Left ventricle myocardium superior (tissue), 1 donor: ENCODE measurements around the gene PLCB2. TPM values are rescaled to one million over a fixed set of nuclear protein-coding genes. Genes with fewer than 3 reads are reported as not detected.

ENCODE experiments used
- ATAC-seq: fragments of 200-7000 bp; cut with Tn5 transposase; one replicate; pipeline ENCODE4 v1.9.1; 2020; ENCODE audit warnings: mild to moderate bottlenecking, moderate library complexity
- DNase-seq: peaks from one replicate; pipeline ENCODE4 v3.0.0-alpha.2; 2020
- intact Hi-C: fragments of 100-400 bp; cut with micrococcal nuclease; formaldehyde crosslinking; loops from one replicate; pipeline ENCODE4 v1.11.0; 2022
- total RNA-seq: library from RNA; stranded (reverse); fragmentation: NEBNext Ultra II Directional; extraction: Animal tissue kit (Norgen Biotek cat#: 25700); gene quantifications from one replicate; pipeline ENCODE4 v1.2.1, GENCODE V29; 2021
- donor health status: DM: no; HTN: yes; CAD: no; lungs with severe emphysema.

Gene PLCB2
- total RNA-seq, 1 donor from 2014 or later, result 7.5 TPM

DNA sequence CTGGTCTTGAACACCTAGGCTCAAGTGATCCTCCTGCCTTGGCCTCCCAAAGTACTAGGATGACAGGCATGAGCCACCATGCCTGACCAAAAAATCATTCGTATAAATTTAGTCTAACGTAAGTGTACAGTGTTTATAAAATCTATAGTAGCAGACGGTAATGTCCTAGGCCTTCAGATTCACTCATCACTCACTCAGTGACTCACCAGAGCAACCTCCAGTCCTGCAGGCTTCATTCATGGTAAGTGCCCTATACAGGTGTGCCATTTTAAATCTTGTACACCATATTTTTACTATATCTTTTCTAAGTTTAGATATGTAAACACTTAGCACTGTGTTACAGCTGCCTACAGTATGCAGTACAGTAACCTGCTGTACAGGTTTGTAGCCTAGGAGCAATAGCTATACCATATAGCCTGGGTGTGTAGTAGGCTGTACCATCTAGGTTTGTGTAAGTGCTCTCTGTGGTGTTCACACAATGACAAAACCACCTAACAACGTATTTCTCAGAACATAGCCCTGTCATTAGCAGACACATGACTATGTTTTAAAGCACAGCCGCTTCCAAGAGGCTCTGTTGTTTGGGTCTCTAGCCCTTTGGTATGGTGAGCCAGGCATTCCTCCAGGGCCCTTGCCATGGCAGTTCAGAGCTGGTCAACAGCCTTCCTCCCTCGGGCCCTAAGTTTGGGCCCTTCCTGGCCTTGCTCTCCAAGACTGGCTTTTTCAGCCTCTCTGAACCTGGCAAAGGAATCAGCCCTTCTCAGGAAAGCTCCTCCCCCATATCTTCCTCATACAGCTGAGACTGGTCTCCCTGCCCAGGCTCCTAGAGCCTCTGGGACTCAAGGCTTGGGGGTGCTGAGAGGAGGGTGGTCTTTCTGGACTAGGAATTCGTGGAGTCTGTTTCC, 34.9 kb upstream of the PLCB2 start:
- DNase-seq (no peak), ATAC-seq (no peak)
- intact Hi-C loops, result no loop called here

DNA sequence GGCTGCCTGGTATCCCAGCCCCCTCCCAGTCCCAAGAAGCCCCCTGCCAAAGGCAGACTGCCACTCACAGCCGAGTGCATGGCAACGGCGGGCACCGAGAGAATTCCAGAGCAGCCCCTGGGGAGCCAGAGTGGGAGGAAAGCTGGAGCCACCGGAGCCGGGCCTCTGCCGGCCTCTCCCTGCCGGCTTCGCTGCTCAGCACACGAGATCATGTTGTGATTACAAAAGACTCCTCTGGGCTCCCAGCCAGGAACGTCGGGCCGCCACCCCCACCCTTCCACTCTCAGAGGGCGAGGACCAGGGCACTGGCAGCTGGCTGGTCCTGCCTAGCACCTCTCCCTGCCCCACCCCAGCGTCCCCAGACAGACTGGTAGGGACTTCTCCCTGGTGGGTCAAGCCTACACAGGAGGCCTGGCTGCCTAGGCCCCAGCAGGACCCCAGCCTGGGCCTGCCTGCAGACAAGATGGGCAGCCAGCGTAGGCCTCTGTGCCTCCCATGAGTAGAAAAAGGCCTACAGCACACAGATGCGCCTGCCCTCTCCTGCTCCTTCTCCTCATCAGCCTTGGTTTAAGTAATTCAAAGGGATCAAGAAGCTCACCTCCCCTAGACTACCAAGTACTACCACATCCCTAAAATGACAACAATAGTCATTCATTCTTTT, 33.1 kb upstream of the PLCB2 start, which contains the start of gene CCDC9B:
Gene CCDC9B, minus strand, starts transcription at position 200 of the 661 bp plus-strand sequence. Its CDS starts 120 bp downstream, at position 80.
- DNase-seq (peak; percentile 92), ATAC-seq (peak; percentile 74)
- intact Hi-C loops, result no loop called here

DNA sequence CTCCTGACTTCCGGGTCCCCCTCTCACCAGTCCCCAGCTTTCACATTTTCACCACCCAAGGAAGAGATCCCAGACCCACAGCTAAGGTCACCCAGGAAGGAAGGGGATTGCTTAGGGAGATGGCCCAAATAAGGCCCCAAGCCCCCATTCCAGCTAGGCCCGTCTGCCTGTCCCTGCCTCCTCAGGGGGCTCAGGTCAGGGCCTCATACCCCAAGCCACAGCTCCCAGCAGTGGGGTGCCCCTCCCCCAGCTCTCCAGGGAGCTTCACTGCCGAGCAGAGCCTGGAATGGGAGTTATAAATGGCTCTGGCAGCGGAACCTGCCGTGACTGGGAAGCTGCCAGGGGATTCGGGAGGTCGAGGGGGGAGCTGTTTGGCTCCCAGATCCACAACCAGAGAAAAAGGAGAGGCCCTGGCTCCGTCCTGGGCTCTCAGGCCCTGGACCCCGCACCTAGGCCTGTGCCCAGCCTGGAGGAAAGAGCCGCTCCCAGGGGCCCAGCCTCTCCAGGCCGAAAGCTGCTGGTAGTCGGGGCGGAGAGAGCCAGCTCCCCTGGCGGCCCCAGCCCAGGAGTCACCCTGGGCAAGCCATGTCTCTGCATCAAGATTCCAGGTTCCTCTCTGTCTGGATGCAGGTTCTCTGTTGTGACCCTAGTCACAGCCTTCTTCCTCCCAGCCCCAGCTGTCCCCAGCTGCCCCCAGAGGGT, 32.5 kb upstream of the PLCB2 start:
- peak; percentile 94 for DNase-seq
- intact Hi-C loops, result no loop called here
- peak; percentile 78 for ATAC-seq

DNA sequence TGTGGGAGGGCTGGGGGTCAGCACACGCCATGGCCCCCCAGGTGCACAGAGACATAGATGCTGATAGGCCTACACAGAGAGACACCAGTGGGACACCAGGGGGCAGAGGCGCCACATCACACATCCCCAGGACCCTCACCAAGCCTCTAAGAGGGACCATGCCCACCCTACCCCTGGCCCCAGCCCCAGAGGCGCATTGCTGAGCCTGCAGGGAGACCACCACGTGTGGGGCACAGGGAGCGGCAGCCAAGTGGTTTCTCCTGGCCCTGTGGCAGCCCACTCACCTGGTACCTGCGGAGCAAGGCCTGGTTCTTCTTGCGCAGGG, 31.8 kb upstream of the PLCB2 start:
- intact Hi-C loops, result no loop called here
- peak; percentile 11 for ATAC-seq
- peak; percentile 45 for DNase-seq

DNA sequence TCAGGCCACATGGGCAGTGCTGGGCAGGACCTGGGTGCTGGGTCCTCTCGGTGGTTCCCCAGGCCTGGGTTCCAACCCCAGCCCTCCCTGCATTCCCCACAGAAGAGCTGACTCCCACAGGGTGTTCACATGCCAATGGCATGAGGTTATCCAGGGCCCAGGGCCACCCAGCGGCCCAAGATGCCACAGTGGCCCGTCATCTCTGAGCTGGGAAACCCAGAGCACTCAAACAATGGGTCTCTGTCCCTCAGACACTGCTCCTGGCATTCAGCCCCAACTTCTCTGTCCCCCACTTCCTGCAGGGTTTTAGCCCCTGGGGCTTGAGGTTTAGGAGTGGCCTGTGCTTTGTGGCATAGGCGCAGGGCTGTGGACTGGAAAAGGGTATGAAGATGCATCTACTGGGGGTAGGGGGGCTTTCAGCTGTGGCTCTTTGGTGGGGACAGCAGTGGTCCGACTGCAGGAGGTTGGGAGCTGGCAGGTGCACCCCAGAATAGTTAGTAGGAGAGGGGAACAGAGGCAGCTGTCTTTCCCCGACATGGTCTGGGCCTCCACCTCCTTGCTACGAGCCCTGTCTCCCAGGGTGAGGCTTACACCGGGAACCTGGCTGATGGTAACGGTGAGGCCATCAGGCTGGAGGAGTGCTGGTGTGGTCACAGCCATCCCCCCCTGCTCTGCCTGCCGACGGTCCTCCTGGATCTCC, 31.3 kb upstream of the PLCB2 start:
- ATAC-seq (peak; percentile 53), DNase-seq (peak; percentile 61)
- intact Hi-C loops, result no loop called here

DNA sequence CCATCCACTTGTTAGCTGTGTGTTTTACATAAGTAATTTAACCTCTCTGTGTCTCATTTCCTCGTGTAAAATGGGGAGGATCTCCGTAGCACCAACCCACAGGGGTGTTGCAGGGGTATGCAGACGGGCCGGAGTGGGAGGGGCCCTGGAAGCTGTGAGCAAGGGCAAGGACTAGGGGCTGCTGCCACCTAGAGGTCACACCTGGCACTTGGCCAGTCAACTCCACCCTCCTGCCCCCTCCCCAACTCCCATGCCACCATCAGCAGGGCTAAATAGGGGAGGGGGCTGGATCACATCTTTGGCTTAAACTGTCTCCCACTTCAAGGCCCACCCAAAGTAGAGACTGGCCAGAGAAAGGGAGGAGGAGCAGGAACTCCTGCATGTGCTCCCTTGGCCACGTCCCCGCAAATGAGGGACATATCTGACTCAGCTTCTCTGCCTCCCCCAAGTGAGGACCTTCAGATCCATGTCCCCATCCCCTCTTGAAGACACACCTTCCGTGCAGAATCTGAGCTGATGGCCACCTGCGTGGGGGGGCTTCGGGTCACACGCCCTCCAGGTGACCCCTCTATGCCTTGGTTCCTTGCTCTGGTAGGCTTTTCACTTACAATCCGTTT, 30.4 kb upstream of the PLCB2 start:
- intact Hi-C loops, result no loop called here
- peak; percentile 29 for ATAC-seq

DNA sequence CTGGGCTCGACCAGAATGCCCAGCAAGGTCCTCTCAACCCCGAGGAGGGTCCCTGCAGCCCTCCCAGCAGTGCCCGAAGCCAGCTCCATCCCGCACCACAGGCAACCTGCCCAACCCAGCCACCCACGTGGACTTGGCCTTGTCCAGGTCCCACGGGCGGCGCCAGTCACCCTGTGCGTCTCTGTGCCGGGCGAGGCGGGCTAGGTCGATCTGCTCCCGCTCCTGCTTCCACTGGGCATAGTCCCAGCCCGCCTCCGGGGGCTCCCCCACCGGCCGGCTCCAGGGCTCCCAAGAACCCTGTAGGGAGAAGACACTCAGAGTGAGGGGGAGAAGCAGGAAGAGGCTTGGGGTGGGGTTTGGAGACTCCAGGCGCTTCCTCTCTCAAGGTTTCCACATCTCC, 29.9 kb upstream of the PLCB2 start:
- no peak for ATAC-seq
- DNase-seq, result no peak
- intact Hi-C loops, result no loop called here

More for the DNA sequence above, 30.4 kb upstream of the PLCB2 start:
- peak; percentile 85 for DNase-seq

DNA sequence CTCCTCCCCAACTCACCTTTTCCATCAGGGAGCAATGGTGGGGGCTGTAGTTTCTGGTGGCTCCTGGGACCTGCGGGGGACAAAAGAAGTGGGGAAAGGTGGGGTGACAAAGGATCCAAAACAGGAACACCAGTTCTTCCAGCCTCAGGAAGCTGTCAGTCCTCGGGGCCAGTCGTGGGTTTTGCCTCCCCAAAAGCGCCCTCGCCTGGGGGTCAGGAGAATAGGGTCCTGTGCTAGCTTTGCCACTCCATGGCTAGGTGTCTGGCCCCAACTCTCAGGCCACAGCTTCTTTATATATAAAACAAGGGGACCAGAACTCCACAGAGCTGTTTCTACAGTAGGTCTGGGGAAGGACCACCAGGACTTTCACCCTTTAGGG, 29.0 kb upstream of the PLCB2 start:
- no peak for ATAC-seq
- intact Hi-C loops, result no loop called here
- no peak for DNase-seq

DNA sequence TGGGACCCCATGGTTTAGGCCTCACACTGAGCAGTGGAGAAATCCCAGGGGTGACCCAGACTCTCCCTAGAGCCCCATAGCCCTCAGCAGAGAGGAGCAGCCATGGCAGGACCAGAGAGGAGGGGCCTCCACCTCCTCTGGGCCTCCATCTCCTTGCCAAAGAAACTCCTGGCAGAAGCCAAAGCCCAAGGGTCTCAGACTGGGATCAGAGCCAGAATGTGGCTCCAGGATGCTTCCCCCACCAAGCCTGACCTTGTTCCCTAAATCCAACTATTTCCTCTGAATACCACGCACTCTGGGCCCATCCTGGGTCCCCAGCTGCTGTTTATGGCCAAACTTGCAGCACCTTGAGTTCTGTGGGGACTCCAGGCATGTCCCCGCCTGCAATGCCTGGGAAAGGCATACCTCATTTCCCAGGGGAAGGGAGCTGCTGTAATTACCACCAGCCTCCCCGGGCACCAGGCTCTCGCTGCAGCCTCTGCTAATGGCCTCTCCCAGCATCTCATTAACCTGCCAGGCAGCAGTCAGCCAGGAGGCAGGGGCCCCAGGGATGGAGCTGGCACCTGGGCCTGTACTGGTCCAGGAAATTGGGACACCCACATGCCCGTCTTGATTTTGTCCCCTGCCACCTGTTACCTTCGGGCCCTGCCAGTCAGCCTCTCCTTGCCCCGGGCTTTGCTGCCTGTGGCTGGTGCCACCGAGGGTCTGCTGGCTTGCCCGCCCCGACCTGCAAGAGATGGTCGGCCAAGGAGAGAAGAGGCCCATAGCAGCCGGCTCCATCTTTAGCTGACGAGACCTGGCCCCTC, 28.4 kb upstream of the PLCB2 start:
- intact Hi-C loops, result no loop called here
- no peak for DNase-seq

DNA sequence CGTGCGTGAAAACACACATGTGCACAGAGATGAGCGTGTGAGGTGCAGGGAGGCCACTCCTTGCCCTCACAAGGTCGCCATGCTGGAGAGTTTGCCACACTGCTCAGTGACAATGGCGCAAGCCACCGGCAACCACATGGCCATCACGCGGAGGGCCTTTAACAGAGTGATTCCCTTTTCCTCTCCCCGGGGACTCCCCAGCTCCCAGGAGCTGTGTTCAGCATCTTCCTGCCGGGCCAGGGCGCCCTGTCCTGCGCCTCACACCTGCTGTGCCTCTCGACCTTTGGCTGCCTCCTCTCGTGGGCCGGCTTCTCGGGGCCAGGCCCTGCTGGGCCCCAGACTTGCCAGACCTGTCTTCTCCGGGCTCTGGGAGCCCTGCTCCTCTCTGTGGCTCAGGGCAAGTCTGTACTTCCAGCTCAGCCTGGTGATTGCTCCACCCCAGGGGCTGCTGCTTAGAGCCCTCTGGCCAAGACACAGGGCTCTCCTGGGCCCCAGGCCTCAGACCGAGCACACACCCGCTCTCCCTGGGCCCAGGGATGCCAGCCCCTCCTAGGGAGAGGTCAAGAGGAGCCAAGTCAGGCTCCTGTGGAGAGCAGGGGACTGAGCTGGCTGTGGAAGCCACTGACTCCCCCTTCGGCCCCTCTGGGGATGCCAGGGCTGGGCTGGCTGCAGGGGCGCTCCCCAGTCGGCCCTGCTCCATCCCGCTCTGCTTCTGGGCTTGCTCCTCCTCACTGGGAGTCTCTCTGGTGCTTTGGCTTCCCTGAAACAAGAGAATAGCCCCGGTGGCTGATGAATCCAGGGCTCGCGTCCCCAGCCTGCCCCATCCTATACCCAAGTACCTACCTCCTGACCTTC, 27.4 kb upstream of the PLCB2 start:
- intact Hi-C loops, result no loop called here

More for the DNA sequence above, 28.4 kb upstream of the PLCB2 start:
- ATAC-seq, result no peak

DNA sequence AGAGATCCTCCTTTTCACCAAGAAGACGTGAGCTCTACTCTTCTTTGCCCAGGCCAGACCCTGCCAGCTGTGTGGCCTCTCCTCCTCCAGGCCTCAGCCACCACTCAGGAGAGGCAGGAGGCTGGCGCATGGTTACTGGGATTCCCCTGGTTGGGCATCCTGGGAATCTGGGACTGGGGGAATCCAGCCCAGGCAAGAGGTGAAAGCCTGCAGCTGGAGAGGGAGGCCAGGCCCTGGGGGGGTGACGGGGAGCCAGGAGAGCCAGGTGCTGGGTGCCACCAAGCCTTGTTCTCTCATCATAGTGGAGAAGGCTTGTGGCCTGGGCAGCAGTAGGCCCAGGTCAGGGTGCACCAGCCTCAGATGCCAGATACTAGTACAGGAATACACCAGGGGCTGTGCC, 26.8 kb upstream of the PLCB2 start:
- no peak for ATAC-seq
- intact Hi-C loops, result no loop called here
- DNase-seq, result no peak

More for the DNA sequence above, 27.4 kb upstream of the PLCB2 start:
- DNase-seq, result no peak
- no peak for ATAC-seq

DNA sequence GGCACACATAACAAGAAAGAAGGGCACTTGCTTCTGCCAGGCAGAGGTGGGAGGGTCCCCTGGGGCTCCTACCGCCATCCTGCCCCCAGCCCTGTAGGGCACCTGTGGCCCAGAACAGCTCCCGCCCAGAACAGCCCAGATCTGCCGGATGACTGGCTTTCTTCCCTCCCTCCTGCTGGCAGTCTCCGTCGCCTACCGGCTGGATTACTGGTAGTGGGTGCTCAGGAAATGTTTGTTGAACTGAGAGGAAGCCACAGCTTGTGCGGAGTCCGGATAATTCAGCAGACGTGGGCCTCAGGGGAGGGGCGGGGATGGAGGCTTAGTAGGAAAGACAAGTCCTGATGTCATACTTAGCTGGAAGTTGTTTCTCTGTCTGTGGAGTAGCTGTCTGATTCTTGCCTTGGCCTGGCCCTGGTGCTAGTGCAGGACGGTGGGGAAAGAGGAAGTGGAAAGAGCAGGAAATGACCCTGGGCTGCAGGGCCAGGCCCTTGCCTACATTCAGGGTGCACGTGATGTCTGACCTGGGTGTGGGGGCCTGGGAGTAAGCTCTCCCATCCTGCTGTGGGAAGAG, 26.3 kb upstream of the PLCB2 start:
- intact Hi-C loops, result no loop called here
- DNase-seq (peak; percentile 79), ATAC-seq (peak; percentile 23)

DNA sequence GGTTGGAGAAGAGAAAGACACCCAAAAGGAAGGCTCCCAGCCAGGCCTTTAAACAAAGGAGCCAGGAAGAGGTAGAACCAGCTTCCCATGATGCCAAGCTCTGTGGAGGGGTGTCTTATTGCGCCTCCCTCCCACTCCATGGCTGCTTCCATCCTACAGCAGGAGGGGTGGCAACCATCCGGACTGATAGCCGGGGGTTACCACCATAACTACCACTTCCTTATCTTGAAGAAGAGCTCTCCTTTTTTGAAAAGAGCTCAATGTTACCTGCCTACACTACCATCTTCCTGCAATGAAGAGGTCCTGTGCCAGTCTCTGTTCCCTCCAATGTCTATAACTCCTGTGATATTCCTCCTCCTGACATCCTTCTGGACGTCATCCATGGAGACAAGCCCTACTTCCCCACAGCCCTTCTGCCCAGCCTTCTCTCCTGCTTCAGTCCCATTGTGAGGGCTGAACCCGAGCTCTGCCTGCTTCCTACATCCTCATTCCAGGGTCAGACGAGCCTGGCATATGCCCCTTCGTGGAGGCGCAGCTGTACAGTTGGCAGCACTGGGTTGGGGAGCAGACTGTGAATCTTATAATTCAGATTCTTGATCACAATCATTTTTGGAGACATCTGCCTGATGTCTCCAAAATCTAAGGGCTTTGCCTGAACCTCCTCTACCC, 24.5 kb upstream of the PLCB2 start:
- DNase-seq (no peak), ATAC-seq (no peak)
- intact Hi-C loops, result no loop called here

DNA sequence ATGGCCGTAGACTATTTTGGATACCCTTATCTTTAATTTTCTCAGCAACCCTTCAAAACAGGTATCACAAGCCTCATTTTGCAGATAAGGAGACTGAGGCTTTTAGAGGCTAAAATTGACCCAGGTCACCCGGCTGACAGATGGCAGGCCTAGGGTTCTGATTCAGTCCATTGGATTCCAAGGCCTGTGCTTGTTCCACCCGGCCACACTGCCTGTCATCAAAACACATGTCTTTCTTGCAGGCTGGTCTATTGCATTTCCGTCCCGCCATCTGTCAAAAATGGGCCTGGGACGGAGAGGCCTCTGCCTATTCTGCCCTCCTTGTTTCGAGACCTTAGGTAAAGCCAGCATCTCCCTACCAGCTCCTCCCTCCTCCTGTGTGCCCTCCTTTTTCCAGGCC, 23.9 kb upstream of the PLCB2 start:
- no peak for DNase-seq
- no peak for ATAC-seq
- intact Hi-C loops, result no loop called here

DNA sequence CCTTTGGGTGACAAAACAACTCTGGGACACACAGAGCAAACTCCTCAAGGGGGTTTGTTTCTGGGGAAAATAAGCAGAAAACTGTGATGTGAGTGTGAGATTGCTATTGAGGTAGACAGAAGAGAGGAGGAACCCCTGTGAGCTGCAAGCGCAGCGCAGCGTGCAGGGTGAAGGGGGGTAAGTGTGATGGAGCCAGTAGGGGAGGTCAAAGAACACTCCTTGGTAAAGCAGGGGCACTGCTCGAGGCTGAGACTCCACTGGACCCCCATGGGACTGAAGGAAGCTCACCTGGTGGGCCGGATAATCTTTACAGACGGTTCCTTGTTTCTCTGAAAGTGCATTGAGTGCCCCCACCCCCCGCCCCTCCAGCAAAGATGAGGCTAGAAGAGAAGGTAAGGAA, 23.3 kb upstream of the PLCB2 start:
- DNase-seq, result no peak
- intact Hi-C loops, result no loop called here
- ATAC-seq, result no peak

DNA sequence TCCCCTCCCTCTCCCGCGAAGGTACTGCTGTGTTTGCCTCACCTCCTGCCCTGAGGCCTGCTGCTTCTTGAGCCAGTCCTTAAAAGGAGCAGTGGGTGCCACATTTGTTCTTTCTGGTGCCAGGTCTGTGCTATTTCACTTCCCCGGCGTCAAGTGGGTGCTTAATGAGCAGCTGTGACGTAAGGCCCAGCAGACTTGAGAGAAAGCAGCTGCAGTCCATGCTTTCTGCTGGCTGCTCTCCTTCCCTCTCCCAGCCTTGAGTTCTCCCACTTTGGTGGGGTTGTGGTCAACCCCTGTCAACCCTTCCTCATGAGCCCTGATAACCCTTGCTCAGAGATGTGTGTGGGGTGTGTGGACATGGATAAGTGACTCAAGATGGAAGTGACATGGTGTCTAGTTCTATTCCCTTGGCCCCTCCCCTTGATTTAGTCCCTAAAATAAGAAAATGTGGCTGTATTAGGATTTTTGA, 22.7 kb upstream of the PLCB2 start:
- intact Hi-C loops, result no loop called here
- DNase-seq (peak; percentile 46), ATAC-seq (peak; percentile 50)
